Measurements from ENCODE around the gene GSE1.

GSE1 gene

GRCh38 chr16:85607796-85608514, 5.2 kb upstream of the GSE1 start:
- no peak for DNase-seq

- DNase-seq = no peak
Observed at GRCh38 chr16:85608515-85608885, 4.6 kb upstream of the GSE1 start.

DNA sequence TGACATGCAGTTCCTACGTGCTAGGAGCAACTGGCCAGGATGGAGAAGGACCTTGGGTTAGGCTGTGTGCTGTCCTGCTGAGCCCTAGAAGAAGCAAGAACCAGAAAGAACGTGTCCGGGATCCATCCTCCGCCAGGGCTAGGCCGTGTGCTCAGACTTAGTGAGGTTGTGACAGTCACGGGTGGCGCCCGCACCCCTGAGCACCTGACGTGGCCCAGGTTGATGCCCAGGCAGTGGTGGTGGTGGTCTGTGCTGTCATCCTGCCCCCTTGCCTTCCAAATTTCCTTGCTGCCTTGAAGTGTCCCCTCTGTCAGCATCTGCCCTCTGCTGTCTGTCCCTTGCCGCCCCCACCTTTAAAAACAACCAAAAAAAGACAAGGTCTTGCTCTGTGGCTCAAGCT, 4.2 kb upstream of the GSE1 start:
- no peak for DNase-seq

- no peak for DNase-seq
Observed at GRCh38 chr16:85609539-85609938, 3.6 kb upstream of the GSE1 start.

GRCh38 chr16:85610059-85610445, 3.1 kb upstream of the GSE1 start:
- no peak for DNase-seq

- DNase-seq = peak; percentile 86 to 88
Observed at GRCh38 chr16:85610446-85611193, 2.5 kb upstream of the GSE1 start.

DNA sequence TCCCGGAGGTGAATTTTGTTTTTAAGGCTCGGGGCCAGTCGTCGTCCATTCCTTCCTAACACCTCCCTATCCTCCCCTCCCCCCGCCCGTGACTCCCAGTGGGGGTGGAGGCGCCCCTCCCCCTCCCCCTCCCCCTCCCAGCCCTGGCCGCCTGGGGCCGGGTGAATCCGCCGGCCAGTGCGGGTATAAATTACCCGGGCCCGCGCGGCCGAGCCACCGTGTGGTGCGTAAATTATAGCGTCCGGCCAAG, 2.0 kb upstream of the GSE1 start:
- no peak for DNase-seq

GRCh38 chr16:85611444-85612190, 1.5 kb upstream of the GSE1 start:
- peak; percentile 31 to 36 for DNase-seq

- peak in 1 of 2 donors; percentile 34 for DNase-seq
Observed at GRCh38 chr16:85612191-85612800, 826 bp upstream of the GSE1 start.

DNA sequence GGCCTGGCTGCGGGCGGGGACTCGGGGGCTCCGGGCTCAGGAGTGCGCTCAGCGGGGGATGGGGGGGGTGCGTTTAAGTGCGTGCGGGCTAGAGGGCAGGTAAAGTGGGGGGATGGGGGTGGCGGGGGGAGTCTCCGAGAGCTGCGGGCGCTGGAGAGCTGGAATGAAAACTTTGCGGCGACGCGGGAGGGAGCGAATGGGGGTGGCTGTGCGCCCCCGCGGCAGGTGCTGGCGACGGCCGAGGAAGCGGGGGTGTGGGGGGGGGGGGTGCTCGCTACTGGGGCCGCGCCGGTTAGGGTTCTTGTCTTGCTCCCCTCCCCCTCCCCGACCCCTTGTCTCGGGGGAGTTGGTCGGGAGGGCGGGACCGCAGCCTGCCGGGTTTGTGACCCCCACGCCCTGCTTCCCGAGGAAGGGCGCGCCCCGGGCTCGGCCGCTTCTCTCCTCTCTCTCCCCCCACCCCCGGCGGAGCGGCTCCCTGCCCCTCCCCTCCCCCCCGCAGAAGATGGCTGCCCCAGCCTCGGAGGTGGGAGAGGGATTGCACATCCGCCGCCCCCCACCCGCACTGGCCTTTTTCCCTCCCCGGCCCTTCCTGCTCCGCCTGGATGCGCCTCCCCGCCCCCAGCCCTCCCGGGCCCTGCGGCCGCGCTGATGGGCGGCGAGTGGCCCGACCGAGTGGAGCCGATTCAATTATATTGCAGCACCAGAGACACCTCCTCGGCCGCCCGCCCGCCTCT, 649 bp downstream of the GSE1 start:
- DNase-seq = no peak

- no peak for DNase-seq
Observed at GRCh38 chr16:85614338-85615013, 1.4 kb downstream of the GSE1 start.

DNA sequence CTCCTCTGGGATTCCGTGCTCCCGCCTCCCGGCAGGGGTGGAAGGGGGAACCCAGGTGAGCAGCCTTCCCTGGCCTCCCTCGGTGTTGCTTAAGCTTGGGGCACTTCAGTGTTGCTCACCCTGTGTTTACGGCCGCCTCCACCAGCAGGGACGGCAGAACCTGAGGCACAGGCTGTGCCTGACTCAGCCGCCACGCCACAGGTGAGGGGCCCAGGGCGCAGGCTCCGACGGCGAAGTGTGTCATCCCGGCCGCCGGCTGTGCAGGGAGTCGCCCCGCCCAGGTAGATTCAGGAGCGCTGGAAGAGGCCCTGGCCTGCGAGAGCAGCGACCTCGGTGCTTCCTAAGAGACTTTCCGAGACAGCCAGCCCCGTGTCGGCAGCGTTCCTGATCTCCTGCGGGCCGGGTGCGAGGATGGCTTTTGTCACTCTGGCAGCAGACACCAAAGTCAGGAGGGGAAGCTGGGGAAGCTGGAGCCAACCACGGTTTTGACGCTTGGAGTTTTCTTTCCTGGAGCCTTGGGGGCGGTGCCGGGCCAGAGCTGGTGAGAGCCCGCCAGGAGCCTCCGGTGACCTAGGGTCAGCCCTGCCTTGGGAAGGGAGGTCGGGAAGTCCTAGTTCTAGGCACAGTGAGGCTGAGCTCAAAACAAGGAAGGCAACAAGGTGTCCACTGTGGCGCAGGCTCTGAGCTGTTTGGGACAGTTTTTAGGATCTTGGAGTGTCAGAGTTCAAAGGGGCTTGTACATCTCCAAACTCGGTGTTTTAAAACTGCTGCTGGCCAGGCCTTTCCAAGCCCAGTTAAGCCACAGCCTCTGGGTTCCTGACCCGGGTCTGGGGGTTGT, 2.1 kb downstream of the GSE1 start:
- DNase-seq = peak; percentile 23 to 32

GRCh38 chr16:85615852-85616606, 2.9 kb downstream of the GSE1 start:
- peak; percentile 79 to 87 for DNase-seq

GRCh38 chr16:85616607-85617321, 3.6 kb downstream of the GSE1 start:
- peak in 1 of 2 donors; percentile 52 for DNase-seq

GRCh38 chr16:85617948-85618347, 4.8 kb downstream of the GSE1 start:
- DNase-seq = no peak

GRCh38 chr16:85618521-85618920, 5.4 kb downstream of the GSE1 start:
- DNase-seq = no peak

GRCh38 chr16:85619101-85619891, 6.2 kb downstream of the GSE1 start:
- DNase-seq = no peak

GRCh38 chr16:85620374-85620773, 7.3 kb downstream of the GSE1 start:
- DNase-seq = no peak
